DND-41 (cell line): Measurements from ENCODE around the gene TMTC1.
"Not testable (repeated sequence)": the region's sequence is repeated elsewhere in the genome, so short reads cannot be mapped to it uniquely, and the experiment has no call there.

Source experiments
- ATAC-seq: fragments of 200-7000 bp; cut with Tn5 transposase; 3 replicates; pipeline ENCODE4 v1.9.1; 2021; ENCODE audit warnings: low read depth; ENCODE audit not compliant: insufficient read depth
- DNase-seq: peaks from one replicate; pipeline ENCODE4 v3.0.0-alpha.2; 2020
- H2AFZ ChIP-seq: 2 replicates; pipeline ENCODE4 v1.6.0; 2012; ENCODE audit warnings: low read depth, low read length
- H3K27ac ChIP-seq: 2 replicates; pipeline ENCODE4 v1.5.1; 2012; ENCODE audit warnings: low read length, inconsistent platforms
- H3K27me3 ChIP-seq: fragments of 200-600 bp; sonication (generic); 2 replicates; pipeline ENCODE4 v1.6.0; 2012; ENCODE audit warnings: low read length, mild to moderate bottlenecking, inconsistent platforms; ENCODE audit not compliant: insufficient read depth, poor library complexity
- H3K36me3 ChIP-seq: 2 replicates; pipeline ENCODE4 v1.5.1; 2012; ENCODE audit warnings: low read length, inconsistent platforms; ENCODE audit not compliant: insufficient read depth
- H3K4me1 ChIP-seq: 2 replicates; pipeline ENCODE4 v1.5.1; 2012; ENCODE audit warnings: mild to moderate bottlenecking, low read length; ENCODE audit not compliant: insufficient read depth
- H3K4me2 ChIP-seq: 2 replicates; pipeline ENCODE4 v1.6.0; 2012; ENCODE audit warnings: mild to moderate bottlenecking, moderate library complexity, low read length, inconsistent platforms; ENCODE audit not compliant: insufficient read depth
- H3K4me3 ChIP-seq, 2 experiments: fragments of 200-600 bp in 1 of 2; shearing (Covaris generic) in 1 of 2; 2 replicates each; pipeline ENCODE4 v1.5.1; 2012 to 2016; ENCODE audit warnings: inconsistent platforms in 2 of 2, low read length in 2 of 2, mild to moderate bottlenecking in 2 of 2, low read depth in 1 of 2, moderate library complexity in 1 of 2
- H3K79me2 ChIP-seq: 2 replicates; pipeline ENCODE4 v1.6.0; 2012; ENCODE audit warnings: low read length, inconsistent platforms; ENCODE audit not compliant: insufficient read depth
- H3K9ac ChIP-seq: 2 replicates; pipeline ENCODE4 v1.6.0; 2012; ENCODE audit warnings: low read depth, mild to moderate bottlenecking, inconsistent platforms, low read length, moderate library complexity
- H3K9me3 ChIP-seq: 2 replicates; pipeline ENCODE4 v1.5.1; 2012; ENCODE audit warnings: low read length, moderate library complexity, mild to moderate bottlenecking, inconsistent platforms; ENCODE audit not compliant: insufficient read depth, severe bottlenecking
- H4K20me1 ChIP-seq: 2 replicates; pipeline ENCODE4 v1.6.0; 2012; ENCODE audit warnings: low read length; ENCODE audit not compliant: insufficient read depth
- CTCF ChIP-seq: IDR thresholded peaks from 2 replicates; pipeline ENCODE4 v1.5.1; 2012; ENCODE audit warnings: borderline replicate concordance, low read length, moderate library complexity, mild to moderate bottlenecking; ENCODE audit not compliant: poor library complexity, severe bottlenecking; ENCODE audit errors: extremely low read depth
- EZH2 ChIP-seq: IDR thresholded peaks from 3 replicates; pipeline ENCODE4 v1.6.1; 2012; ENCODE audit warnings: borderline replicate concordance, low read depth, mild to moderate bottlenecking, moderate library complexity, low read length, inconsistent platforms; ENCODE audit not compliant: severe bottlenecking

The TMTC1 gene

GRCh38 chr12:29818916-29819623 is 35.3 kb upstream of the TMTC1 start:
- TF ChIP-seq CTCF (no peak), EZH2 (no peak)
- Histone ChIP-seq H4K20me1 (no peaks in the 10 kb centered on the region), H2AFZ (no peak overlapping the region), H3K79me2 (no peaks in the 10 kb centered on the region), H3K9ac (no peak overlapping the region), H3K4me3 (no peak overlapping the region), H3K36me3 (no peaks in the 10 kb centered on the region), H3K27ac (no peak overlapping the region), H3K4me1 (no peaks in the 10 kb centered on the region), H3K4me2 (no peak overlapping the region), H3K9me3 (no peaks in the 10 kb centered on the region), H3K27me3 (no peaks in the 10 kb centered on the region)
- no peak for ATAC-seq
- no peak for DNase-seq

- Histone ChIP-seq H3K79me2 (no peaks in the 10 kb centered on the region), H3K27ac (no peak overlapping the region), H3K9me3 (no peaks in the 10 kb centered on the region), H4K20me1 (no peaks in the 10 kb centered on the region), H3K36me3 (no peaks in the 10 kb centered on the region), H3K4me3 (no peak overlapping the region), H3K4me1 (no peaks in the 10 kb centered on the region), H3K4me2 (no peak overlapping the region), H3K9ac (no peak overlapping the region), H3K27me3 (no peaks in the 10 kb centered on the region), H2AFZ (no peak overlapping the region)
- ATAC-seq (no peak), DNase-seq (no peak)
- TF ChIP-seq EZH2 (no peak), CTCF (no peak)
Measured at GRCh38 chr12:29816874-29817725, 33.4 kb upstream of the TMTC1 start.

- ATAC-seq, DNase-seq: not testable (repeated sequence)
Measured at GRCh38 chr12:29809616-29810361, 26.0 kb upstream of the TMTC1 start.

GRCh38 chr12:29807129-29807528 is 23.4 kb upstream of the TMTC1 start:
- Histone ChIP-seq H3K27ac (no peak overlapping the region), H2AFZ (no peak overlapping the region), H3K36me3 (no peaks in the 10 kb centered on the region), H3K9ac (no peak overlapping the region), H4K20me1 (no peaks in the 10 kb centered on the region), H3K27me3 (no peaks in the 10 kb centered on the region), H3K79me2 (no peaks in the 10 kb centered on the region), H3K9me3 (no peaks in the 10 kb centered on the region), H3K4me2 (no peak overlapping the region), H3K4me3 (no peak overlapping the region), H3K4me1 (no peaks in the 10 kb centered on the region)
- DNase-seq (no peak), ATAC-seq (no peak)
- TF ChIP-seq EZH2 (no peak), CTCF (no peak)

More at GRCh38 chr12:29809616-29810361, 26.0 kb upstream of the TMTC1 start:
- not testable (repeated sequence) for H3K9ac ChIP-seq, H3K4me3 ChIP-seq, H3K9me3 ChIP-seq, H3K4me1 ChIP-seq, H3K27ac ChIP-seq, H2AFZ ChIP-seq, H4K20me1 ChIP-seq, H3K27me3 ChIP-seq, H3K36me3 ChIP-seq, H3K79me2 ChIP-seq, H3K4me2 ChIP-seq
